Loucy (cell line): Measurements from ENCODE around the gene HUWE1.
"Not testable (repeated sequence)": the region's sequence is repeated elsewhere in the genome, so short reads cannot be mapped to it uniquely, and the experiment has no call there.

Experiments
- EZH2phosphoT487 ChIP-seq: fragments of 200-600 bp; IDR thresholded peaks from 2 replicates; pipeline ENCODE4 v1.6.1; 2018; ENCODE audit warnings: antibody characterized with exemption, mild to moderate bottlenecking, moderate library complexity, borderline replicate concordance
- TF ChIP-seq, protein P1 (sequence below): fragments of 200-600 bp; sonication (generic); conservative IDR thresholded peaks from 2 replicates; pipeline ENCODE4 v1.5.1; 2014; ENCODE audit warnings: mild to moderate bottlenecking, antibody characterized with exemption, low read length

DNA sequence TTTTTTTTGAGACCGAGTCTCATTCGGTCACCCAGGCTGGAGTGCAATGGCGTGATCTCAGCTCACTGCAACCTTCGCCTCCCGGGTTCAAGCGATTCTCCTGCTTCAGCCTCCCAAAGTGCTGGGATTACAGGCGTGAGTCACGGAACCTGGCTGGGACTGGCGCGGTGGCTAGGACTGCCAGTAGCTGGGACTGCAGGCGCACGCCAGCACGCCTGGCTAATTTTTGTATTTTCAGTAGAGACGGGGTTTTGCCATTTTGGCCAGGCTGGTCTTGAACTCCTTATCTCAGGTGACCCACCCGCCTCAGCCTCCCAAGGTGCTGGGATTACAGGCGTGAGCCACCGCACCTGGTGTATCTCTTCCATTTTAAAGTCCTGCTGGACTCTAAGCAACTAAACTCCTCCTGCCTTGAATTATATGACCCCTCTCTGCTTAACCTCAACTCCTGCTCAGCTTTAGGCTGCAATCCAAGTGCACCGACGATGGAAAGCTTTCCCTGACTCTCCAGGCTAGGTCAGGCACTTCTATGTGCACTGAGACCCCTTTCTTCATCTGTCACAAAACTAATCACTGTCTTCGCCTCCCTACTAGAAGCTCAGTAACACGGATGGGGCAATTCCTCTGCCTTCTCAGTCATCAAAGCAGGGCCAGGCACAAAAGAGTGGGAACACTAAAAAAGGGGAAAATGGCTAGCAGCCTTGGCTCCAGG is 155.1 kb downstream of the HUWE1 start:
- TF ChIP-seq, protein P1, sequence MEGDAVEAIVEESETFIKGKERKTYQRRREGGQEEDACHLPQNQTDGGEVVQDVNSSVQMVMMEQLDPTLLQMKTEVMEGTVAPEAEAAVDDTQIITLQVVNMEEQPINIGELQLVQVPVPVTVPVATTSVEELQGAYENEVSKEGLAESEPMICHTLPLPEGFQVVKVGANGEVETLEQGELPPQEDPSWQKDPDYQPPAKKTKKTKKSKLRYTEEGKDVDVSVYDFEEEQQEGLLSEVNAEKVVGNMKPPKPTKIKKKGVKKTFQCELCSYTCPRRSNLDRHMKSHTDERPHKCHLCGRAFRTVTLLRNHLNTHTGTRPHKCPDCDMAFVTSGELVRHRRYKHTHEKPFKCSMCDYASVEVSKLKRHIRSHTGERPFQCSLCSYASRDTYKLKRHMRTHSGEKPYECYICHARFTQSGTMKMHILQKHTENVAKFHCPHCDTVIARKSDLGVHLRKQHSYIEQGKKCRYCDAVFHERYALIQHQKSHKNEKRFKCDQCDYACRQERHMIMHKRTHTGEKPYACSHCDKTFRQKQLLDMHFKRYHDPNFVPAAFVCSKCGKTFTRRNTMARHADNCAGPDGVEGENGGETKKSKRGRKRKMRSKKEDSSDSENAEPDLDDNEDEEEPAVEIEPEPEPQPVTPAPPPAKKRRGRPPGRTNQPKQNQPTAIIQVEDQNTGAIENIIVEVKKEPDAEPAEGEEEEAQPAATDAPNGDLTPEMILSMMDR, result not testable (repeated sequence)
- TF ChIP-seq EZH2phosphoT487, result not testable (repeated sequence)
